Testis (tissue), 3 donors: ENCODE data around the gene TBX1. TPM values are rescaled to one million over a fixed set of nuclear protein-coding genes. Genes with fewer than 3 reads are reported as not detected.

Source experiments
- DNase-seq: peaks from one replicate; pipeline ENCODE4 v3.0.0-alpha.2; 2019
- H3K27ac ChIP-seq, 2 donors: fragments of 200-600 bp; sonication (generic); one replicate each; pipeline ENCODE4 v1.5.1; 2019
- H3K27me3 ChIP-seq: fragments of 200-600 bp; sonication (generic); one replicate; pipeline ENCODE4 v1.5.1; 2019
- H3K36me3 ChIP-seq: fragments of 200-600 bp; sonication (generic); one replicate; pipeline ENCODE4 v1.5.1; 2017; ENCODE audit warnings: low read depth; ENCODE audit errors: missing control alignments
- H3K4me1 ChIP-seq: fragments of 200-600 bp; sonication (generic); one replicate; pipeline ENCODE4 v1.5.1; 2019
- H3K4me3 ChIP-seq, 2 donors: fragments of 200-600 bp; sonication (generic); one replicate each; pipeline ENCODE4 v1.5.1; 2017 to 2019
- H3K9me3 ChIP-seq: fragments of 200-600 bp; sonication (generic); one replicate; pipeline ENCODE4 v1.5.1; 2017
- CTCF ChIP-seq, 3 experiments: fragments of 450-650 bp in 2 of 3; fragments of 200-600 bp in 1 of 3; sonication (generic) in 1 of 3; IDR thresholded peaks; one replicate each; pipeline ENCODE4 v1.5.1; 2016 to 2019; ENCODE audit warnings: antibody characterized with exemption in 3 of 3, mild to moderate bottlenecking in 2 of 3, moderate library complexity in 1 of 3
- POLR2A ChIP-seq: fragments of 450-650 bp; IDR thresholded peaks from one replicate; pipeline ENCODE4 v1.6.1; 2017; ENCODE audit warnings: antibody characterized with exemption, mild to moderate bottlenecking, moderate library complexity
- WGBS, 2 donors: methylation state at CpG; one replicate each; pipeline ENCODE4 v1.1.5; 2018; 5-methylcytosine and 5-hydroxymethylcytosine counted together
- intact Hi-C: fragments of 100-400 bp; cut with DNase I; formaldehyde crosslinking; loops from one replicate; pipeline ENCODE4 v1.15.1; 2023; ENCODE audit warnings: low total_unique reads
- polyA plus RNA-seq: library from polyadenylated mRNA; stranded (reverse); fragments of 350-450 nt; fragmentation: Illumina TruSeq; extraction: RNeasy Lipid Tissue Mini Kit (QIAGEN cat#74804); gene quantifications from one replicate; pipeline ENCODE4 v1.2.3, GENCODE V29; 2014; ENCODE audit warnings: low read depth, low replicate concordance; ENCODE audit not compliant: insufficient read depth
- total RNA-seq, 2 donors: library from RNA; depleted of rRNA; stranded (reverse); fragments of >200 nt; gene quantifications; one replicate each; pipeline ENCODE4 v1.2.3, GENCODE V29; 2016

The TBX1 gene
- total and polyA plus RNA-seq, 3 donors from 2014 or later = 18.1 to 43.4 (median 23.3) TPM

GRCh38 chr22:19784384-19785175, 24.0 kb downstream of the TBX1 start:
- 93 to 98% methylated on average over 14 to 32 of the region's 33 CpGs for WGBS, 2 donors
- H3K4me1 ChIP-seq = no peaks in the 10 kb centered on the region
- no peaks in the 10 kb centered on the region for H3K36me3 ChIP-seq
- no peak overlapping the region for H3K27ac ChIP-seq
- TF ChIP-seq POLR2A (no peak), CTCF (IDR thresholded peaks at IDR 0.05) (no peak)
- intact Hi-C loops = no loop called here
- H3K27me3 ChIP-seq = no peaks in the 10 kb centered on the region
- no peak overlapping the region for H3K4me3 ChIP-seq
- no peak for DNase-seq
- H3K9me3 ChIP-seq = no peaks in the 10 kb centered on the region

- 89 to 92% methylated on average over 16 to 22 of the region's 22 CpGs for WGBS, 2 donors
Observed at GRCh38 chr22:19785461-19786263, 25.1 kb downstream of the TBX1 start.

GRCh38 chr22:19786264-19786585, 25.6 kb downstream of the TBX1 start:
- intact Hi-C loops = no loop called here
- Histone ChIP-seq H3K9me3 (no peaks in the 10 kb centered on the region), H3K4me3 (no peak overlapping the region), H3K27ac (no peak overlapping the region), H3K27me3 (no peaks in the 10 kb centered on the region), H3K4me1 (no peaks in the 10 kb centered on the region), H3K36me3 (no peaks in the 10 kb centered on the region)
- no peak for TF ChIP-seq POLR2A
- no peak for TF ChIP-seq CTCF (IDR thresholded peaks at IDR 0.05)
- no peak for DNase-seq
- WGBS, 2 donors = 78 to 92% methylated on average over 5 to 6 of the region's 6 CpGs

More at GRCh38 chr22:19785461-19786263, 25.1 kb downstream of the TBX1 start:
- Histone ChIP-seq H3K4me3 (no peak overlapping the region), H3K36me3 (no peaks in the 10 kb centered on the region), H3K27me3 (no peaks in the 10 kb centered on the region), H3K4me1 (no peaks in the 10 kb centered on the region), H3K9me3 (no peaks in the 10 kb centered on the region), H3K27ac (no peak overlapping the region)
- no peak for TF ChIP-seq POLR2A
- TF ChIP-seq CTCF (IDR thresholded peaks at IDR 0.05) = no peak
- no peak for DNase-seq
- intact Hi-C loops = no loop called here

- no peaks in the 10 kb centered on the region for H3K36me3 ChIP-seq
- H3K4me3 ChIP-seq = no peak overlapping the region
- no peak overlapping the region for H3K27ac ChIP-seq
- intact Hi-C loops = no loop called here
- TF ChIP-seq CTCF (IDR thresholded peaks at IDR 0.05) = no peak
- TF ChIP-seq POLR2A = no peak
- H3K27me3 ChIP-seq = no peaks in the 10 kb centered on the region
- no peaks in the 10 kb centered on the region for H3K4me1 ChIP-seq
- no peak for DNase-seq
- H3K9me3 ChIP-seq = no peaks in the 10 kb centered on the region
- WGBS, 2 donors = 91 to 94% methylated on average over 9 to 28 of the region's 28 CpGs
Observed at GRCh38 chr22:19786959-19787848, 26.6 kb downstream of the TBX1 start.
